ENCODE data around the gene LIM2.
"Not testable (repeated sequence)": the region's sequence is repeated elsewhere in the genome, so short reads cannot be mapped to it uniquely, and the experiment has no call there.

The LIM2 gene

DNA sequence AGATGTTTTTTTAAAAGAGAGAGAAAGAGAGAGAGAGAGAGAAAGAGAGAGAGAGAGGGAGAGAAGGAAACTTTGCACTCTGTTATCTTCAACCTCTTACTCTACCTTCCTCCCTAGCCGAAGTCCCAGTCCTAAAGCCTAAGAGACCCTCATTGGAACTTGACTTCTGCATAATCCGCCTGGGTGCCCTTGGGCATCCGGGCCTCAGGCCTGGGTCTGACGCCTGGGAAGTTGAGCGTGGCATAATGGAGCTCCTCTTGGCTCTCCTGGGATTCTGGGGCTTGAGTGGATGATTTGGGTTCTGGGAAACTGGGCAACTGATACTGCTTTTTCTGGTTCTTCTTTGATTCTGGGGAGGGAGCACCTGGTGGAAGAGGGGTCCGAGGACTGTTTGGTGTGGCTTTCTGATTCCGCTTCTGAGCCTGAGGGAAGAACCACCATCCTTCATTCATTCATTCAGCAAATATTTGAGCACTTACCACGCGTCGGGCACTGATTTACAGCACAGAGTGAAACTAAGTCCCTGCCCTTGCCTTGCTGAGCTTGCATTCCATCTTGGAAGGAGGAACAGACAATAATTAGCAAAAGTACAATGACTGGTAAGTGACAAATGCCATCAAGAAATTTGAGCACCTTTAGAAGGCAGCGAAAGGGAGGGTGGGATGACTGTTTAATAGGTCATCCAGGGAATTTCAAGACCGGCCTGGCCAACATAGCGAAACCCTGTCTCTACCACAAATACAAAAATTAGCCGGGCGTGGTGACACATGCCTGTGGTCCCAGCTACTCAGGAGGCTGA is 23.4 kb upstream of the LIM2 start:
- no peak overlapping the region for H3K4me3 ChIP-seq (ENCODE audit: insufficient read length, low read depth)
- no peak overlapping the region for H3K9ac ChIP-seq (ENCODE audit: insufficient read length, low read depth)
- H3K4me1 ChIP-seq (ENCODE audit: insufficient read depth, insufficient read length) = peaks cover 2% of the 10 kb centered on the region
- H3K9me3 ChIP-seq (ENCODE audit: insufficient read depth, low read length) = peaks cover 2% of the 10 kb centered on the region; the same call in 1 of the 2 replicates
- no peaks in the 10 kb centered on the region for H3K27me3 ChIP-seq (ENCODE audit: insufficient read depth, insufficient read length)
- no peak for TF ChIP-seq YY1 (IDR thresholded peaks at IDR 0.05; ENCODE audit: insufficient read depth, insufficient read length)
- no peak for TF ChIP-seq SUZ12 (IDR thresholded peaks at IDR 0.05; ENCODE audit: extremely low read depth, insufficient read depth, insufficient read length)
- no peak for TF ChIP-seq ZNF274 (IDR thresholded peaks at IDR 0.05; ENCODE audit: low read depth, low read length)
- no peaks in the 10 kb centered on the region for H3K36me3 ChIP-seq (ENCODE audit: insufficient read depth, insufficient read length, low read length)
- DNase-seq (ENCODE audit: low read depth, low spot score) = no peak

DNA sequence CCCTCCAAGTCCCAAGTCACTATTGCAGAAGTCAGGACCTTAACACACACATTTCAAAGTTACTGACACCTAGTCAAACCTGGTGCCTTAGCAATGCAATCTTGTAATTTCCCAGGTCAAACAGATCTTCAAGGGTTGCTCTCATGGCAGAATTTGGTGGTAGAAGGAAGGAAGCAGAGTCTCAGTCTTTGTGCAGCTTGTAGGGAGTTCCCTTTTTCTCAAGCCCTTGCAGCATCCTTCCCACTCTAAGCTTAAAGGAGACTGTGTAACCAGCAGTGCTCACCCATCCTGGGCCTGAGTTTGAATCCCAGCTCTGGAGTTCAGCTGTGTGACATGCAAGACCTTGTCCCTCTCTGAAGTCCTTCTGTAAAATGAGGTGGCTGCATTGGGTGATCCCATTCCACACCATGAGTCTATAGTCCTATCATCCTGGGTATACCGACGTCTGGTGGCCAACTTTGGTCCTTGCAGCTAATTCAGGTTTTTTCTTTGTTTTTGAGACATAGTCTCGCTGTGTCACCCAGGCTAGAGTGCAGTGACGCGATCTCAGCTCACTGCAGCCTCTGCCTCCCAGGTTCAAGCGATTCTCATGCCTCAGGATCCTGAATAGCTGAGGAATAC is 19.8 kb upstream of the LIM2 start:
- Histone ChIP-seq H3K4me1 (ENCODE audit: insufficient read depth, insufficient read length) (peaks cover 2% of the 10 kb centered on the region), H3K9me3 (ENCODE audit: insufficient read depth, low read length) (peaks cover 18% of the 10 kb centered on the region), H3K4me3 (ENCODE audit: insufficient read length, low read depth) (no peak overlapping the region), H3K27me3 (ENCODE audit: insufficient read depth, insufficient read length) (no peaks in the 10 kb centered on the region), H3K9ac (ENCODE audit: insufficient read length, low read depth) (no peak overlapping the region), H3K36me3 (ENCODE audit: insufficient read depth, insufficient read length, low read length) (no peaks in the 10 kb centered on the region)
- TF ChIP-seq SUZ12 (IDR thresholded peaks at IDR 0.05; ENCODE audit: extremely low read depth, insufficient read depth, insufficient read length) (no peak), YY1 (IDR thresholded peaks at IDR 0.05; ENCODE audit: insufficient read depth, insufficient read length) (no peak), ZNF274 (IDR thresholded peaks at IDR 0.05; ENCODE audit: low read depth, low read length) (no peak)
- DNase-seq (ENCODE audit: low read depth, low spot score) = no peak

DNA sequence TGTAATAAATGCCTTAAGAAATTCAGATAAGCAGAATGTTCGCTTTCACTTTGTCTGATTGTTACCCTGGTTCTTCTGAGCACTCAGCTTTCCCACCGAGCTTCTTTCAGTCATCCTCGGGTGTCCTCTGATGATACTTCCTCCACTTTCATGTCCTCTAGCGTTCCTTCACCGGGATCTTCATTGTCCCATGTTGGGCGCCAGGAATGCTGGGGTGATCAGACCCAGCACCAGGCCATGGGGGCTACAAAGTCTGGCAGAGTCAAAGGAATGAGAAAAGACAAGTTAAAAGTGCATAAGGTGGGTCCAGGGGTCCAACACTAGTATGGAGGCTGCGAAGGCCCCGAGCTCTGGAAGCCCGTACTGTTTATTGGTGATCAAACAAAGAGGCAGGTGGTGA is 14.3 kb upstream of the LIM2 start:
- H3K4me1 ChIP-seq (ENCODE audit: insufficient read depth, insufficient read length) = no peaks in the 10 kb centered on the region
- H3K9me3 ChIP-seq (ENCODE audit: insufficient read depth, low read length) = peaks cover 30% of the 10 kb centered on the region
- TF ChIP-seq YY1 (IDR thresholded peaks at IDR 0.05; ENCODE audit: insufficient read depth, insufficient read length) (no peak), SUZ12 (IDR thresholded peaks at IDR 0.05; ENCODE audit: extremely low read depth, insufficient read depth, insufficient read length) (no peak), ZNF274 (IDR thresholded peaks at IDR 0.05; ENCODE audit: low read depth, low read length) (no peak)
- no peak overlapping the region for H3K4me3 ChIP-seq (ENCODE audit: insufficient read length, low read depth)
- H3K36me3 ChIP-seq (ENCODE audit: insufficient read depth, insufficient read length, low read length) = peaks cover under 1% of the 10 kb centered on the region
- no peaks in the 10 kb centered on the region for H3K27me3 ChIP-seq (ENCODE audit: insufficient read depth, insufficient read length)
- H3K9ac ChIP-seq (ENCODE audit: insufficient read length, low read depth) = no peak overlapping the region
- no peak for DNase-seq (ENCODE audit: low read depth, low spot score)

DNA sequence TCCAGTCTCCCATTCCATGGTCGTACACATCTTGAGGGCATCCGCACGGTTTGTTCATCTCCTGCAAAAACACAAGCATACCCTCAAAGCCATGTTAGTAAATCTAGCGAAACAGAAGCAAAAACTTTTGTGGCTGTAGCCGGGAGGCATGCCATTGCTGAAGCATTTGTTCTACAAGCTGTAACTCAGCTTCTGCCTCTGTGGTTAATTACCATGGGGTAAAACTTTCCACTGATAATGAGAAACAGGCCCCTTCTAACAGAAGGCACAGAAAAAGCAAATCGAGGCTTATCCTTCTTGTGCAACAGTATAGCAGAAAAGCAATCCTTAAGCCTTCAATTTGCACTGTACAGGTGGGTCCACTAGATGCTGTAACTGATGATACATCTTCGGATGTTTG is 12.2 kb upstream of the LIM2 start:
- not testable (repeated sequence) for H3K4me1 ChIP-seq (ENCODE audit: insufficient read depth, insufficient read length); H3K27me3 ChIP-seq (ENCODE audit: insufficient read depth, insufficient read length); DNase-seq (ENCODE audit: low read depth, low spot score); H3K4me3 ChIP-seq (ENCODE audit: insufficient read length, low read depth); H3K36me3 ChIP-seq (ENCODE audit: insufficient read depth, insufficient read length, low read length); H3K9ac ChIP-seq (ENCODE audit: insufficient read length, low read depth)
- peaks cover 21% of the 10 kb centered on the region for H3K9me3 ChIP-seq (ENCODE audit: insufficient read depth, low read length)

DNA sequence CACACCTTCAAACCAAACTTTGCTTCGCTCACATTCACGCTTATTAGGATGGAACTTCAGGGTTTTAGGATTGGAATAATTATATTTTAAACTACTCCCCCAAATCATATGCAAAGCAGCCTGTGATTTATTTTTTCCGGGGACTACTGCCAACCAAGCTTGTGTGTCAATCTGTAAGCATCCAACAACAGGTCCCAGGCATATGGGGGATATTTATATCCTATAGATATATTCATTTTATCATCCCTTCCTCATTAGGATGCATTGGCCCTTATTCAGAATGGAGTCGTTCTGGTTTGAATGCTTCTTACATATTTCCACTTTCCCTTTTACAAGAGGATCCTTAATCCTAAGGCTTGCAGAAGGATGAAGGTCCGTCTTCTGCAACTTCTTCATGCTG is 11.5 kb upstream of the LIM2 start:
- DNase-seq (ENCODE audit: low read depth, low spot score) = no peak
- no peak for TF ChIP-seq YY1 (IDR thresholded peaks at IDR 0.05; ENCODE audit: insufficient read depth, insufficient read length)
- TF ChIP-seq SUZ12 (IDR thresholded peaks at IDR 0.05; ENCODE audit: extremely low read depth, insufficient read depth, insufficient read length) = no peak
- TF ChIP-seq ZNF274 (IDR thresholded peaks at IDR 0.05; ENCODE audit: low read depth, low read length) = no peak
- Histone ChIP-seq H3K4me1 (ENCODE audit: insufficient read depth, insufficient read length) (no peaks in the 10 kb centered on the region), H3K36me3 (ENCODE audit: insufficient read depth, insufficient read length, low read length) (peaks cover 2% of the 10 kb centered on the region), H3K27me3 (ENCODE audit: insufficient read depth, insufficient read length) (no peaks in the 10 kb centered on the region), H3K4me3 (ENCODE audit: insufficient read length, low read depth) (no peak overlapping the region), H3K9me3 (ENCODE audit: insufficient read depth, low read length) (peaks cover 21% of the 10 kb centered on the region), H3K9ac (ENCODE audit: insufficient read length, low read depth) (no peak overlapping the region)

DNA sequence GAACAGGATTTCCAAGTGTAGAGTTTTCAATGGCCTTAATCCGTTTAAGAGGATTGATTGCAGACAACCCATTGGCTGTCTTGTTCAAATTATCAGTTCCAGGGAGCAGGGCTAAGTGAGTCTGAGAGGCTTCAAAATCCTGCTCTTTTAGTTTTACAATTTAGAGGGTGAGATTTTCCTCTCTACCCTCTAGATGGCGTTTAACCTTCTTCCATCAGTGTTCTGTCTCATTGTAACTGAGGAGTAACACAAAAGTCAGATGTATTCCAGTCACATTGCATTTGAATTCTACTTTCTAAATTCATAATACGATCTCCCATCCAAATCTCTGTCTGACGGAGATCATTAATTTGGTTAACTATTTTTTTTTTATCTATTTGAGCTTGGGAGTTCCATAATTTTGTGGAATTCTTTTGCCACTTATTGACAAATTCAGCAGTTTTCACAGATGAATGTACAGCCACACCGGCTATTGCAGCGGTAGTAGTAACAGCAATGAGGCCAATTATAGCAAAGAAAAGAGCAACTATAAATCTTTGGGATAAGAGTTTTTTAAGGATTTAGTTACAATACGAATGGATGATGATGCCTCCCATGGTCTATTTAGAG is 10.4 kb upstream of the LIM2 start:
- Histone ChIP-seq H3K4me3 (ENCODE audit: insufficient read length, low read depth) (no peak overlapping the region), H3K4me1 (ENCODE audit: insufficient read depth, insufficient read length) (no peaks in the 10 kb centered on the region), H3K9me3 (ENCODE audit: insufficient read depth, low read length) (peaks cover 18% of the 10 kb centered on the region), H3K27me3 (ENCODE audit: insufficient read depth, insufficient read length) (no peaks in the 10 kb centered on the region), H3K36me3 (ENCODE audit: insufficient read depth, insufficient read length, low read length) (peaks cover 2% of the 10 kb centered on the region), H3K9ac (ENCODE audit: insufficient read length, low read depth) (no peak overlapping the region)
- TF ChIP-seq SUZ12 (IDR thresholded peaks at IDR 0.05; ENCODE audit: extremely low read depth, insufficient read depth, insufficient read length) = no peak
- TF ChIP-seq YY1 (IDR thresholded peaks at IDR 0.05; ENCODE audit: insufficient read depth, insufficient read length) = no peak
- no peak for TF ChIP-seq ZNF274 (IDR thresholded peaks at IDR 0.05; ENCODE audit: low read depth, low read length)
- no peak for DNase-seq (ENCODE audit: low read depth, low spot score)

DNA sequence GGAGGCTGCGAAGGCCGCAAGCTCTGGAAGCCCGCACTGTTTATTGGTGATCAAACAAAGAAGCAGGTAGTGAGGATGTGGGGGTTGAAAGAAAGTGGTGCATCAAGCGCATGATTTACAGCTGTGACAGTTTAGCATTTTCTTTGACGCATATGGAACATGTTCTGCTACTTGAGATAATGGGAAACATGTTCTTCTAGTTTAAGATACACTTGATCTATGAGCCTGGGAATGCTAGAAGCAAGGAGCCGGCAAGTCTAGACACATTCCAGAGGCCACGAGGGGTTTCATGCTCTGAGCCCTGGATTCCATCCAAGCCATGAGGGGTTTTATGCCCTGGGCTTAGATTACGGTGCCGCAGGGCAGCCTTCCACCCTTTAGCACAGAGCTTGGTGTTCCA is 9.7 kb upstream of the LIM2 start:
- not testable (repeated sequence) for DNase-seq (ENCODE audit: low read depth, low spot score); H3K36me3 ChIP-seq (ENCODE audit: insufficient read depth, insufficient read length, low read length); H3K27me3 ChIP-seq (ENCODE audit: insufficient read depth, insufficient read length); H3K4me1 ChIP-seq (ENCODE audit: insufficient read depth, insufficient read length); H3K4me3 ChIP-seq (ENCODE audit: insufficient read length, low read depth); H3K9ac ChIP-seq (ENCODE audit: insufficient read length, low read depth)
- peaks cover 11% of the 10 kb centered on the region for H3K9me3 ChIP-seq (ENCODE audit: insufficient read depth, low read length)
